Neural cell (in vitro differentiated cells): ENCODE data around the gene NPIPB6.
"Not testable (repeated sequence)": the region's sequence is repeated elsewhere in the genome, so short reads cannot be mapped to it uniquely, and the experiment has no call there.

Source experiments
- CTCF ChIP-seq: fragments of 450-650 bp; IDR thresholded peaks from 2 replicates; pipeline ENCODE4 v1.5.1; 2014; ENCODE audit warnings: antibody characterized with exemption, mild to moderate bottlenecking, moderate library complexity; ENCODE audit not compliant: poor library complexity, severe bottlenecking
- EP300 ChIP-seq: fragments of 450-650 bp; conservative IDR thresholded peaks from 2 replicates; pipeline ENCODE4 v1.6.1; 2014; ENCODE audit warnings: antibody characterized with exemption, mild to moderate bottlenecking, moderate library complexity; ENCODE audit not compliant: poor library complexity, severe bottlenecking
- EZH2 ChIP-seq: fragments of 200-600, 300-800 bp; shearing (Covaris generic), sonication (generic); IDR thresholded peaks from 2 replicates; pipeline ENCODE4 v1.6.1; 2014; ENCODE audit warnings: antibody characterized with exemption, low read length, borderline replicate concordance, mild to moderate bottlenecking; ENCODE audit not compliant: insufficient read depth, poor library complexity, severe bottlenecking
- POLR2AphosphoS5 ChIP-seq: IDR thresholded peaks from 2 replicates; pipeline ENCODE4 v1.6.1; 2012
- SMC3 ChIP-seq: fragments of 450-650 bp; conservative IDR thresholded peaks from 2 replicates; pipeline ENCODE4 v1.6.1; 2014; ENCODE audit warnings: antibody characterized with exemption, mild to moderate bottlenecking, moderate library complexity; ENCODE audit not compliant: poor library complexity
- TAF1 ChIP-seq: IDR thresholded peaks from 2 replicates; pipeline ENCODE4 v1.6.1; 2012; ENCODE audit warnings: low read depth

GRCh38 chr16:28338230-28338629, 25.1 kb downstream of the NPIPB6 start:
- TF ChIP-seq SMC3, CTCF, TAF1, EP300, POLR2AphosphoS5, EZH2: not testable (repeated sequence)
